HepG2 (cell line): Measurements from ENCODE around the gene MZT2A. TPM values are rescaled to one million over a fixed set of nuclear protein-coding genes. Genes with fewer than 3 reads are reported as not detected.

Source experiments
- CAMTA2 ChIP-seq: sonication (generic); formaldehyde crosslinking; IDR thresholded peaks from 2 replicates; pipeline ENCODE4 v1.4.0; 2020; ENCODE audit warnings: mild to moderate bottlenecking, missing genetic modification reagents, borderline replicate concordance
- DR1 ChIP-seq: sonication (generic); formaldehyde crosslinking; IDR thresholded peaks from 2 replicates; pipeline ENCODE4 v1.8.0; 2021; ENCODE audit warnings: mild to moderate bottlenecking, missing genetic modification reagents, inconsistent platforms
- HDAC1 ChIP-seq: sonication (generic); formaldehyde crosslinking; IDR thresholded peaks from 2 replicates; pipeline ENCODE4 v1.5.1; 2020; ENCODE audit warnings: mild to moderate bottlenecking, missing genetic modification reagents
- PITX1 ChIP-seq: sonication (generic); formaldehyde crosslinking; IDR thresholded peaks from 2 replicates; pipeline ENCODE4 v1.5.1; 2020; ENCODE audit warnings: mild to moderate bottlenecking, missing genetic modification reagents
- RBM22 ChIP-seq: fragments of 200-400 bp; formaldehyde crosslinking; optimal IDR thresholded peaks from 2 replicates; pipeline ENCODE3; 2017; ENCODE audit warnings: mild to moderate bottlenecking, low read length, moderate library complexity
- SOX6 ChIP-seq, 2 experiments: fragments of 450-650 bp in 1 of 2; sonication (generic) in 1 of 2; formaldehyde crosslinking in 1 of 2; IDR thresholded peaks; 2 replicates each; pipeline versions ENCODE4 v1.4.0 to v1.6.1; 2017 to 2020; ENCODE audit warnings: antibody characterized with exemption in 1 of 2, mild to moderate bottlenecking in 1 of 2, missing genetic modification reagents in 1 of 2
- ZFP36L1 ChIP-seq: sonication (generic); formaldehyde crosslinking; IDR thresholded peaks from 2 replicates; pipeline ENCODE4 v1.8.0; 2022; ENCODE audit warnings: mild to moderate bottlenecking, missing genetic modification reagents, moderate library complexity
- ZNF331 ChIP-seq: sonication (generic); formaldehyde crosslinking; IDR thresholded peaks from 2 replicates; pipeline ENCODE4 v1.4.0; 2020; ENCODE audit warnings: missing genetic modification reagents
- ZNF33B ChIP-seq: sonication (generic); formaldehyde crosslinking; IDR thresholded peaks from 2 replicates; pipeline ENCODE4 v1.5.1; 2020; ENCODE audit warnings: mild to moderate bottlenecking, missing genetic modification reagents
- polyA plus RNA-seq, 8 experiments: library from polyadenylated mRNA; depleted of rRNA in 3 of 8; stranded (reverse) in 7 of 8; unstranded in 1 of 8; fragments of >200 nt; fragmentation: Illumina TruSeq in 4 of 8; extraction: Trizol in 4 of 8; gene quantifications; 2 replicates each; pipeline versions ENCODE4 v1.2.1 to v1.2.3, GENCODE V29; 2011 to 2016; ENCODE audit warnings: low read depth in 4 of 8, missing spikeins in 1 of 8, mixed read lengths in 1 of 8; ENCODE audit not compliant: insufficient read depth in 1 of 8
- total RNA-seq, 5 experiments: library from RNA; depleted of rRNA; stranded (reverse); fragments of >200 nt; fragmentation: Illumina TruSeq; extraction: Trizol; gene quantifications; 2 replicates each; pipeline ENCODE4 v1.2.3, GENCODE V29; 2016; ENCODE audit warnings: low read depth in 1 of 5
- TF ChIP-seq, protein P1 (sequence below): sonication (generic); formaldehyde crosslinking; IDR thresholded peaks from 2 replicates; pipeline ENCODE4 v1.4.0; 2020; ENCODE audit warnings: mild to moderate bottlenecking, low read depth, missing genetic modification reagents
- TF ChIP-seq, protein P2 (sequence below), 2 experiments: sonication (generic) in 1 of 2; formaldehyde crosslinking in 1 of 2; IDR thresholded peaks; 2 replicates each; pipeline versions ENCODE4 v1.5.1 to v1.6.1; 2011 to 2020; ENCODE audit warnings: borderline replicate concordance in 1 of 2, low read depth in 1 of 2, low read length in 1 of 2, mild to moderate bottlenecking in 1 of 2, missing genetic modification reagents in 1 of 2, moderate library complexity in 1 of 2
- TF ChIP-seq, protein P3 (sequence below): sonication (generic); formaldehyde crosslinking; IDR thresholded peaks from 2 replicates; pipeline ENCODE4 v1.5.0; 2020; ENCODE audit warnings: missing genetic modification reagents
- TF ChIP-seq, protein P4 (sequence below): sonication (generic); formaldehyde crosslinking; IDR thresholded peaks from 2 replicates; pipeline ENCODE4 v1.4.0; 2020; ENCODE audit warnings: missing genetic modification reagents, mild to moderate bottlenecking, borderline replicate concordance
- TF ChIP-seq, protein P5 (sequence below), 2 experiments: sonication (generic) in 1 of 2; formaldehyde crosslinking in 1 of 2; IDR thresholded peaks; 2 replicates each; pipeline versions ENCODE4 v1.6.1 to v1.9.0; 2014 to 2022; ENCODE audit warnings: antibody characterized with exemption in 1 of 2, borderline replicate concordance in 1 of 2, inconsistent platforms in 1 of 2, low read depth in 1 of 2, missing genetic modification reagents in 1 of 2

MZT2A gene
- total and polyA plus RNA-seq, 2 of the 13 experiments (the other 11 are each of a cell fraction or from before 2014, with no cell fraction given): 221 to 349 TPM

DNA sequence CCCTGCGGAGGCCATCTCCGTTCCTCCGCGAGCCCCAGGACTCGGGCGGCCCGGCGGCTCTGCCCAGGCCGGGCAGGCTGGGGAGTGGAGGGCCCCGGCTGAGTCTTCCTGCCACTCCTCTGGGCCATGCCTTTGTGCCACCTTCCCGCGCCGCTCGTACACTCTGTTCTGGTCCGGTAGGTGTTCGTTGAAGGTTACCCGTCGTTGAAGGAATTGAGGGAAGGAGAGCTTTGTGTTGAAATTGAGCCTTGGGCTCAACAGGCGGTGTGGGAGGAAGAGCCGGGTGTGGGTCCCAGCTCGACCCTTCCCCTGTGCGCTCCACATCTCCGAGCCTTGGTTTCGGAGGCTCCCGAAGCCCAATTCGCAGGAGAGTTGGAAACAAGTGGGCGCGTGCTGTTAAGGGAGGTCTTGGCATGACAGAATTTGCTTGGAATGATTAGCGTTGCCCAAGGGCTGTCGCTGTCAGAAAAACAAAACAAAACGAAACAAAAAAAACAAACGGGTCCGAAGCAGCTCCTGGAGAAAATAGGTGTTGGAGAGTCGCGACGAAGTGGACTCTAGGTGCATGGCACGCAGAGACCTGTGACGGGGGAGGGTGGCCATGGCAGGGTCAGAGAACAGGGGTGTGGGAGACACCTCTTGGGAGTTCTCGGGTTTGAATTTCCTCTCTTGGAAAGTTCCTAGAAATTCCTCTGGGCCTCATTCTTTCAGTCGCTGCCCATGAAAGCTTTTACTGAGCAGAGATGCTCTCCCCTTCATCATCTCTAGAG is 1.2 kb upstream of the MZT2A start (continued):
- TF ChIP-seq, protein P1, sequence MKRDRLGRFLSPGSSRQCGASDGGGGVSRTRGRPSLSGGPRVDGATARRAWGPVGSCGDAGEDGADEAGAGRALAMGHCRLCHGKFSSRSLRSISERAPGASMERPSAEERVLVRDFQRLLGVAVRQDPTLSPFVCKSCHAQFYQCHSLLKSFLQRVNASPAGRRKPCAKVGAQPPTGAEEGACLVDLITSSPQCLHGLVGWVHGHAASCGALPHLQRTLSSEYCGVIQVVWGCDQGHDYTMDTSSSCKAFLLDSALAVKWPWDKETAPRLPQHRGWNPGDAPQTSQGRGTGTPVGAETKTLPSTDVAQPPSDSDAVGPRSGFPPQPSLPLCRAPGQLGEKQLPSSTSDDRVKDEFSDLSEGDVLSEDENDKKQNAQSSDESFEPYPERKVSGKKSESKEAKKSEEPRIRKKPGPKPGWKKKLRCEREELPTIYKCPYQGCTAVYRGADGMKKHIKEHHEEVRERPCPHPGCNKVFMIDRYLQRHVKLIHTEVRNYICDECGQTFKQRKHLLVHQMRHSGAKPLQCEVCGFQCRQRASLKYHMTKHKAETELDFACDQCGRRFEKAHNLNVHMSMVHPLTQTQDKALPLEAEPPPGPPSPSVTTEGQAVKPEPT: no peak
- TF ChIP-seq, protein P2, sequence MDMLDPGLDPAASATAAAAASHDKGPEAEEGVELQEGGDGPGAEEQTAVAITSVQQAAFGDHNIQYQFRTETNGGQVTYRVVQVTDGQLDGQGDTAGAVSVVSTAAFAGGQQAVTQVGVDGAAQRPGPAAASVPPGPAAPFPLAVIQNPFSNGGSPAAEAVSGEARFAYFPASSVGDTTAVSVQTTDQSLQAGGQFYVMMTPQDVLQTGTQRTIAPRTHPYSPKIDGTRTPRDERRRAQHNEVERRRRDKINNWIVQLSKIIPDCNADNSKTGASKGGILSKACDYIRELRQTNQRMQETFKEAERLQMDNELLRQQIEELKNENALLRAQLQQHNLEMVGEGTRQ (IDR thresholded peaks at IDR 0.05; ENCODE audit: low read depth, low read length): no peak
- TF ChIP-seq, protein P2 (CRISPR knock-in tag; IDR thresholded peaks at IDR 0.05; ENCODE audit: borderline replicate concordance): 0 out of 2 replicates have a peak, but pooled peaks have one; percentile 5
- TF ChIP-seq DR1 (peak; percentile 53), ZNF33B (peak; percentile 70), HDAC1 (0 out of 2 replicates have a peak, but pooled peaks have one; percentile 38), ZFP36L1 (CRISPR knock-in tag) (no peak), SOX6 (IDR thresholded peaks at IDR 0.05) (no peak), SOX6 (CRISPR knock-in tag; IDR thresholded peaks at IDR 0.05) (no peak), RBM22 (no peak), CAMTA2 (CRISPR knock-in tag) (peak; percentile 56; the same call in 1 of the 2 replicates), ZNF331 (no peak), PITX1 (CRISPR knock-in tag) (no peak)
- TF ChIP-seq, protein P3, sequence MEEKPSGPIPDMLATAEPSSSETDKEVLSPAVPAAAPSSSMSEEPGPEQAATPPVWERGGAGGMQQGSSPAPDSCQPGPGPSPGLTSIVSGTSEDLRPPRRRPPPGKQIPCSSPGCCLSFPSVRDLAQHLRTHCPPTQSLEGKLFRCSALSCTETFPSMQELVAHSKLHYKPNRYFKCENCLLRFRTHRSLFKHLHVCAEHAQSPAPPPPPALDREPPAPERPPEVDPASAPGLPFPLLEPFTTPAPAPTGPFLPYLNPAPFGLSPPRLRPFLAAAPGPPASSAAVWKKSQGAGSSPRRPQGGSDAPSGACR (CRISPR knock-in tag): no peak; the same call in none of the 2 replicates
- TF ChIP-seq, protein P4, sequence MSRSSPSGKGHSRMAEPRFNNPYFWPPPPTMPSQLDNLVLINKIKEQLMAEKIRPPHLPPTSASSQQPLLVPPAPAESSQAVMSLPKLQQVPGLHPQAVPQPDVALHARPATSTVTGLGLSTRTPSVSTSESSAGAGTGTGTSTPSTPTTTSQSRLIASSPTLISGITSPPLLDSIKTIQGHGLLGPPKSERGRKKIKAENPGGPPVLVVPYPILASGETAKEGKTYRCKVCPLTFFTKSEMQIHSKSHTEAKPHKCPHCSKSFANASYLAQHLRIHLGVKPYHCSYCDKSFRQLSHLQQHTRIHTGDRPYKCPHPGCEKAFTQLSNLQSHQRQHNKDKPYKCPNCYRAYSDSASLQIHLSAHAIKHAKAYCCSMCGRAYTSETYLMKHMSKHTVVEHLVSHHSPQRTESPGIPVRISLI (CRISPR knock-in tag): no peak
- TF ChIP-seq, protein P5, sequence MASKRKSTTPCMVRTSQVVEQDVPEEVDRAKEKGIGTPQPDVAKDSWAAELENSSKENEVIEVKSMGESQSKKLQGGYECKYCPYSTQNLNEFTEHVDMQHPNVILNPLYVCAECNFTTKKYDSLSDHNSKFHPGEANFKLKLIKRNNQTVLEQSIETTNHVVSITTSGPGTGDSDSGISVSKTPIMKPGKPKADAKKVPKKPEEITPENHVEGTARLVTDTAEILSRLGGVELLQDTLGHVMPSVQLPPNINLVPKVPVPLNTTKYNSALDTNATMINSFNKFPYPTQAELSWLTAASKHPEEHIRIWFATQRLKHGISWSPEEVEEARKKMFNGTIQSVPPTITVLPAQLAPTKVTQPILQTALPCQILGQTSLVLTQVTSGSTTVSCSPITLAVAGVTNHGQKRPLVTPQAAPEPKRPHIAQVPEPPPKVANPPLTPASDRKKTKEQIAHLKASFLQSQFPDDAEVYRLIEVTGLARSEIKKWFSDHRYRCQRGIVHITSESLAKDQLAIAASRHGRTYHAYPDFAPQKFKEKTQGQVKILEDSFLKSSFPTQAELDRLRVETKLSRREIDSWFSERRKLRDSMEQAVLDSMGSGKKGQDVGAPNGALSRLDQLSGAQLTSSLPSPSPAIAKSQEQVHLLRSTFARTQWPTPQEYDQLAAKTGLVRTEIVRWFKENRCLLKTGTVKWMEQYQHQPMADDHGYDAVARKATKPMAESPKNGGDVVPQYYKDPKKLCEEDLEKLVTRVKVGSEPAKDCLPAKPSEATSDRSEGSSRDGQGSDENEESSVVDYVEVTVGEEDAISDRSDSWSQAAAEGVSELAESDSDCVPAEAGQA (IDR thresholded peaks at IDR 0.05; ENCODE audit: low read depth): no peak
- TF ChIP-seq, protein P5 (CRISPR knock-in tag; IDR thresholded peaks at IDR 0.05; ENCODE audit: borderline replicate concordance): no peak
